ENCODE results near the gene BCL7C.

- no peak for TF ChIP-seq YY1 (IDR thresholded peaks at IDR 0.05; ENCODE audit: insufficient read depth, insufficient replicate concordance, low read depth, low read length)
- TF ChIP-seq ZNF615 (CRISPR knock-in tag; IDR thresholded peaks at IDR 0.05; ENCODE audit: borderline replicate concordance): no peak
- no peak for TF ChIP-seq ZNF766 (CRISPR knock-in tag; IDR thresholded peaks at IDR 0.05; ENCODE audit: borderline replicate concordance)
- no peak for TF ChIP-seq ELF4 (CRISPR knock-in tag; IDR thresholded peaks at IDR 0.05; ENCODE audit: borderline replicate concordance)
- TF ChIP-seq ZBTB7A (CRISPR knock-in tag; IDR thresholded peaks at IDR 0.05): no peak
- no peak for TF ChIP-seq TBP (CRISPR knock-in tag; IDR thresholded peaks at IDR 0.05)
- TF ChIP-seq ZNF142 (CRISPR knock-in tag; IDR thresholded peaks at IDR 0.05): no peak
- no peak for TF ChIP-seq ZNF572 (CRISPR knock-in tag; IDR thresholded peaks at IDR 0.05)
- no peak for TF ChIP-seq DRAP1 (CRISPR knock-in tag; IDR thresholded peaks at IDR 0.05)
- no peak for TF ChIP-seq CBX2 (IDR thresholded peaks at IDR 0.05; ENCODE audit: low read depth, low read length)
- no peak for TF ChIP-seq CBX2 (CRISPR knock-in tag; IDR thresholded peaks at IDR 0.05; ENCODE audit: low read depth)
- TF ChIP-seq BRCA1 (CRISPR knock-in tag; IDR thresholded peaks at IDR 0.05): no peak
- TF ChIP-seq REST (IDR thresholded peaks at IDR 0.05; ENCODE audit: borderline replicate concordance in 1 of 2, low read depth in 1 of 2, low read length in 2 of 2): no peak
Observed at GRCh38 chr16:30925632-30925987, 31.7 kb upstream of the BCL7C start.

Measured in HepG2 (cell line).